HCEC 1CT (cell line): ENCODE measurements around the gene TBC1D22A.
A peak's percentile ranks its signal among the peaks of the same experiment; 100 is the strongest.
"Not testable (repeated sequence)": the region's sequence is repeated elsewhere in the genome, so short reads cannot be mapped to it uniquely, and the experiment has no call there.

Experiments
- DNase-seq: peaks from one replicate; pipeline ENCODE4 v3.0.0-alpha.2; 2017

TBC1D22A gene

DNA sequence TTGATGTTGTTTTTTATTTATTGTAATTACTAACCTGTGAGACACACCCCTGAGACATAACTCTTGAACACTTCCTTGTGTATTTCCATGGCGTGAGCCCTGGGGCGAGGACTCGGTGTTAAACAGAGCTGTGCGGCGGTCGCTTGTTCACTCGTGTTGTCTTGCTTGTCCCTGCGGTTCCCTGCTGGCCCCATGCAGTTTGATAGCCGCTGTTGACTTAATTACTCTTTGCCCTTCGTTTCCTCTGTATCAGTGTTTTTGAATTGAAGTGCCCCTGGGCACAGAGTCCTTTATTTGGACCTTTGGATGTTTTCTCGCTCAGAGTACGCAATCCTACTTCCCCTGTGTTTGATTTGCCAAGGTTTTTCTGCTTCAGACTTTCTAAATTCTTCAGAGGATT lies 52.7 kb downstream of the TBC1D22A start:
- no peak for DNase-seq

DNA sequence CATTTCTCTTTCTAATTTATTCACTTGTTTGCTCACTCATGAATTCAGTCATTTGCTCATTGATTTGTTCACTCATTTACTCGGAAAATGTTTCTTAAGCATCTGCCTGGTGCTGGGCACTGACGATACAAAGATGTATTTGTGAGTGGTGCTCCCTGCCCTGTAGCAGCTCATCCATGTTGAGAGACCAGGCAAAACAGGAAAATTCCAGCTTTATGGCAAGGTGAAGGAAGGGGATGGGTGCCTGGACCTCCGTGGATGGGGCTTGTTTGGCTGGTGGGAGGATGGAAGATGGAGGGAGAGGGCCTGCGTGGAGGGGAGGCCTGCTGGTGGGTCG lies 53.1 kb downstream of the TBC1D22A start:
- no peak for DNase-seq

DNA sequence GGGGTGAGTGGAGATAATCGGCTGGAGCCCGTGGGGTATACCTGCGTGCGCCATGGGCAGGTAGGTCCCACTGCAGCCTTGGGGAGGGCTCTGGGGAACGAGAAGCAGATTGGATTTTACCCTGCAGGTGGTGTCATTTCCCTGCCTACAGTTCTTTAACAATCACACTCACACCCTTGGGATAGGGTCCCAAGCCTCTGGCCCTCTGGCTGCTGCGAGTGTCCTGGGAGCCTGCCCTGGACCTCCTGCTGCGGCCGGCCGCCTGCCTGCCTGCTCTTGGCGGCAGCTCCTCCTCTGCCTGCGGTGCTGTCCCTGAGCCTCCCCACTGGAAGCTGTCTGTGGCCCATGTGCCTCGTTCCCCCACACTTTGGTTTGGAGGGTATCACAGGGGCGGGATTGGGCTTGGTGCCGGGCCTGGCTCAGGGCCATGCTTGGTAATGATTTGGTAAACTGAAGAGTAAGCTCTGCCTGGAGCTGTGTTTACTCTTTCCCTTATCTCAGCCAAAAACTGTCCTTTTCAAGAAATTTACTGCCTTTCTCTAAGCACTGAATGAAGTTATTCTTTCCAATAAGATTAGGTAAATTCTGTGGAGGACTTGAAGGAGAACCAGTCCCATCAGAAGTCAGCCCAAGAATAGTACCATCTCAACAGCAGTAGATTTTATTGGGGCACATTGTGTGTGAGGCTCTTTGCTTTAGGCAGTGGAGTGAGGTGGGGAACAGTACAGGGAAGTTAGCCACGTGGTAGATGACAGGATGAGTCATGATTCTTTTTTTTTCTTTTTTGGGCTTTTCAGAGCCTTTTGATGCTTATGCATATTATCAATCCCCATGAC lies 53.7 kb downstream of the TBC1D22A start:
- DNase-seq, result peak; percentile 61

DNA sequence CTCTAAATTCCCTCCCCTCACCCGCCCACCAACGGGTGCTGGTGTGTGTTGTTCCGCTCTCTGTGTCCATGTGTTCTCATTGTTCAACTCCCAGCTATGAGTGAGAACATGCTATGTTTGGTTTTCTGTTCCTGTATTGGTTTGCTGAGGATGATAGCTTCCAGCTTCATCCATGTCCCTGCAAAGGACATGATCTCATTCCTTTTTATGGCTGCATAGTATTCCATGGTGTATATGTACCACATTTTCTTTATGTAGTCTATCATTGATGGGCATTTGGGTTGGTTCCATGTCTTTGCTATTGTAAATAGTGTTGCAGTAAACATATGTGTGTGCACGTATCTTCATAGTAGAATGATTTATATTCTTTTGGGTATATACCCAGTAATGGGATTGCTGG lies 54.9 kb downstream of the TBC1D22A start:
- DNase-seq, result not testable (repeated sequence)

DNA sequence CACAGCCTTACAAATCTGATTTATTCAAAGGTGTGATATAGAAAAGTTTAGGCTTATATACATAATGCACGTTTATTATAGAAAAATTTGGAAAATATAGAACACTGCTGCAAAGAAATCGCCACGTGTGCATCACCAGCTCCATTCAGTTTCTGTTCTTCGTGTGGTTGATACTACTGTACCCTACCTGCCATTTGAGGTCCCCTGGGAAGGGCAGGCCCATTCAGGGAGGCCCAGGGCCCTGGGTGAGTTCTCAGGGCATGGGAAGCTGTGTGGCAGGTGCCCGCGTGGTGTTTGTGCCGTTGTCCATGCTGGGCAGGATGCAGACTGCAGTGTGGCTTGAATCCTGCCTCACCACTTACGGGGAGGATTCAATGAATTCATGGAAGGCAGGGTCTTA lies 60.8 kb downstream of the TBC1D22A start:
- no peak for DNase-seq

DNA sequence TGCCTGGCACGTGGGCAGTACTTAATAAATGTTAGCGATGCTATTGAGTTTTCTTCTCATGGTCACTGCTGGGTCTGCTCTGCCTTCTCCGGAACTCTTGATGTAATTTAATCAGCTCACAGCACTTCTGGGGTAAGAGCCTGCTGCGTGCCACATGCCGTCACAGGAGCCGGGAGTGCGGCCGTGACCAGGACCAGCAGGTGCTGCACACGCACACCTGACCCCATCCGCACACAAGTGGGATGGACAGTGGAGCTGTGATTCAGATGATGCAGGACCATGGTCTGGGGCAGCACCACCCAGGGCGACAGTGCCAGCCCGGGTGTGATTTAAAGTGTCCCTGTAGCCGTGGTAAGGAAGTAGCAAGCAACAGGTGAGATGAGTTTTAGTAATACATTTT lies 61.2 kb downstream of the TBC1D22A start:
- DNase-seq, result no peak

DNA sequence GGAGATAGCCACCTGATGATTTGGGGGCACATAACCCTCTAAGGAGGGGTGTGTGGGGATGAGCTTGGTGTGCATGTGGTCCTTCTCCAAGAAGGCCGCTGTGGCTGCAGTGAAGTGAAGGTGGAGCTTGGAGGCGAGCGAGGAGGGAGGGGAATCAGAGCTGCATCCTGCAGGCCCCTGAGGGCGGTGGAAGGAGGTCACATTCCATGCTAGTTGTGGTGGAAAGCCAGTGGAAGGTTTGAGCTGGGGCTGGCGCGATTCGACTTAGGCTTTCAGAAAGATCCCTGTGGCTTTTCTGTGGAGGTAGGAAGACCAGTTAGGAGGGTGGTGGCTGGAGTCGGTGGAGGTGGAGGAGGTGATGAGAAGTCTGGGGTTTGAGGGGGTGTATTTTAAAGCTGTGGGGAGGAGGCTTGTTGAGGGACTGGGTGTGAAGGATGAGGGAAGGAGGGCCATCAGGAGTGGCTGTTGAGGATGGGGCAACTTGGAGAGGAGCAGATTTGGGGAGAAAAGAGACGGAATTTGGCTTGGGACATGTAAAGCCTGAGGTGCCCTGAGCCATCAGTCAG lies 62.0 kb downstream of the TBC1D22A start:
- DNase-seq, result no peak

DNA sequence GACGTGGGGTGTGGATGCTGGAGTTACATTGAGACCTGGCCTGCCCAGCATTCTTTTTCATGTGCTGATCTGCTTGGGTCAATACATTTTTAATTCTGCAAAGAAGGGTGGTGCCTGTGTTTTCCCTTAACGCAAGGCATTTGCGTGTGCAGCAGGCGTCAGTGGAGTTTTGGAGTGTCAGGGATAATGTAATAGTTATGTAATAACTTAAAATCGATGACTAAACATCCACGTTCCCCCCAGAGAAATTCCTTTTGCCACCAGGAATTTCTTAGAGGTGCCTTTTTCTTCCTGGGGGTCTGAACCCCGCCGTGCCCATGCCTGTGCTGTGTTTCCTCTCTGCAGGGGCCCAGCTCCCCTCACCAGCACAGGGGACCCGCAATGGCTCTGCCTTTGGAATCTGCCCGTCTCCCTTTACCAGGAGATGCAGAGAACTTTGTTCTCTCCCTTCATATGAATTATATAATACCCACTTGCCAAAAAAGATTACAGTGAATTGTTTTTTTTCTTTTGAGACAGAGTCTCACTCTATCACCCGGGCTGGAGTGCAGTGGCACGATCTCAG lies 62.6 kb downstream of the TBC1D22A start:
- DNase-seq, result no peak

DNA sequence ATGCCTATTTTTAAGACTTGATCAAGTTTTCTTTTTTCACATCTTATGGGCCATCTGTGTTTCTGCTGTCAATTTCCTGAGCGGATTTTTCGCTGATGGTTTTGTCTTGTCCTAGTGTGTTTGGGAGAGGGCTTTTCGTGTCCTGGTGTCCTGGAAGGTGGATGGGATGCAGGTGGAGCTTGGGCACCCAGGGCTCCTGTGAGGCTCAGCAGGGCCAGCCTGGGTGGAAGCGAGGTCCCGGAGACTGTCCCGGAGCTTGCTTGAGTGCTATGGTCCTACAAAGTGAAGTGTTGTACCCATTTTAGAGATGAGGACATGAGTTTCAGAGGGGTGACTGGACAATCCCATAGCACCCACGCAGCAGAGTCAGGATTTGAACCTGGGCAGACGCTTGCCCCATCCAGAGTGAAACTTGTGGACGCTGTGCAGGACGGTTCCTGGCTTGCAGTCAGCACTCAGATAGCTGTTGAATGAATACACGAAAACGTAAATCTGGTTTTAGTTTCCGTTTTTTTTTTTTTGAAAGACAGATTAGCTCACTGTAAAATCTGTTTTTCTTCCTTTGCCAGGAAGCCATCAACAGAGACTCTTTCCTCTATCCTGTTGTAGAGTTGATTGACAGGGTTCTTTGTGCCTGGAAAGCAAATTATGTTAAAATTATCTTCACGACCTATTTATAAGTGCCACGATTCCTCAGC lies 64.1 kb downstream of the TBC1D22A start:
- no peak for DNase-seq

DNA sequence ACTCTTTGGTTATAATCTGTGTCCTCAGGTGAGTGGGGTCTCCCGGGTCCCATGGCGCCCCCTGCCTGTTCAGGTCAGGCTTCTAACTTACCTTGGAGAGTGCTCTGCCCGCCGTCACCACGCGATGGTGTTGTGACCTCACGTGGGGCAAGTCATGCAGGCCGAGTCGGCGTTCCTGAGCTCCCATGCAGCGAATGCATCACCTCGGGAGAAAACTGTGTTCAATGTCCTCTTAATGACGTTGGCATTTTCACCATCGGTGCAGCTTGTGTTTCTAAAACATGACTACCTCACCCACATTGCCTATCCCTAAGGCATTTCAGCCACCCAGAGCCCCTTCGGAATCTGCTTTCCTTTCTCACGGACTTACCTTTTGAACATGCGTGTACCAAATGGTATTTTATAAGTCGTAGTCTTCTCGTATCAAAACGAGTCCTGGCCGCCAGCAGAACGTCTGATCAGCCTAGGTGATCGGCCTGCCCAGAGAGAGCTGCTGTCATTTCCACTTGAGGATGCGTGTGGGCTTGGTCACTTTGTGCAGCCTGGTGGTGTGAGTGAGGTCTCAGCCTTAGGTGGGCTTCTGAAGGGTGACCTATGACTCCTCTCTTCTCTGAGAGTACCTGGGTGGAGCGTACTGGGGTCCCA lies 64.8 kb downstream of the TBC1D22A start:
- DNase-seq, result no peak

DNA sequence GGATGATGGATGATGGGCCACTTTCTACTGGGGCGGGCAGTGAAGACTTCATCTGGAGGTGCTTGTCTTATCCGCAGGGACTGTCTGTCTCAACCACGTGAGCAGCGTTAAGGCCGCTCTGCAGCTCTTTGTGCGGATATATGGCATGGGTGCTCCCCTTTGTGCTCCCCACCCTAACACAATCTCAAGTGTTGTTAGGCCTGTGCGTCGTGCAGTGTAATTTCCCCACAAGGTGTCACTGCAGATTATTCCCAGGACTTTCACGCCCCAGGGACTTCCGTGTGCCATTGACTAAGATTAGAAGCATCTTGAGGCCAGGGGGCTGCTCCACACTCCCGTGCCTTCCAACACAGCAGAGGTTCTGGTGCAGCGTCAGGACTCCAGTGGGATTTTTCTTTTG lies 65.3 kb downstream of the TBC1D22A start:
- no peak for DNase-seq

DNA sequence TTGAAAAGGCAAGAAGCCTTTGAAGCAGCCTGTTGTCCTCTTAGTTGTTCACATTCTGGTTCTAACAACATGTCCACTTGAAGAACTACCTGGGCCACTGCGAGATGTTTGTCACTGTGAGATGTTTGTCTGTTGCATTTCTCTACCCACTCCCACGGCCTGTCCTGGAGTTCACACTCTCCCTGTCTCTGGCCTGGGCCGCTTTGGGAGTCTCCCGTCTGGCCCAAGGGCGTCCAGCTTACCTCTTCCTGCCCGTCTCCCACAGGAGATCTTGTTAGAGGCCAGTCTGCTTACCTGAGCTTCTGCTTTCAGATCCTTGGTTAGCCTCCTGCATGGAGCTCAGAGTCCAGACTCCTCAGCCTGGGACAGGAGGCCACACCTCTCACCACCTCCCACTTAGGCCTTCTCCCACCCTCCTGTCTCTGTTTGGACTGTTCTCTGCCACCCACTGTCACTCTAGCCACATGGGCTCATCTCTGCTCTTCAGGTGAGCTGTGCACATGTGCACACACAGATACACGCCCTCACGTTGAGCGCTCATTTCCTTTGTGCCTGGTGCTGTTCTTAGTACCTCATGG lies 66.0 kb downstream of the TBC1D22A start:
- DNase-seq, result no peak

DNA sequence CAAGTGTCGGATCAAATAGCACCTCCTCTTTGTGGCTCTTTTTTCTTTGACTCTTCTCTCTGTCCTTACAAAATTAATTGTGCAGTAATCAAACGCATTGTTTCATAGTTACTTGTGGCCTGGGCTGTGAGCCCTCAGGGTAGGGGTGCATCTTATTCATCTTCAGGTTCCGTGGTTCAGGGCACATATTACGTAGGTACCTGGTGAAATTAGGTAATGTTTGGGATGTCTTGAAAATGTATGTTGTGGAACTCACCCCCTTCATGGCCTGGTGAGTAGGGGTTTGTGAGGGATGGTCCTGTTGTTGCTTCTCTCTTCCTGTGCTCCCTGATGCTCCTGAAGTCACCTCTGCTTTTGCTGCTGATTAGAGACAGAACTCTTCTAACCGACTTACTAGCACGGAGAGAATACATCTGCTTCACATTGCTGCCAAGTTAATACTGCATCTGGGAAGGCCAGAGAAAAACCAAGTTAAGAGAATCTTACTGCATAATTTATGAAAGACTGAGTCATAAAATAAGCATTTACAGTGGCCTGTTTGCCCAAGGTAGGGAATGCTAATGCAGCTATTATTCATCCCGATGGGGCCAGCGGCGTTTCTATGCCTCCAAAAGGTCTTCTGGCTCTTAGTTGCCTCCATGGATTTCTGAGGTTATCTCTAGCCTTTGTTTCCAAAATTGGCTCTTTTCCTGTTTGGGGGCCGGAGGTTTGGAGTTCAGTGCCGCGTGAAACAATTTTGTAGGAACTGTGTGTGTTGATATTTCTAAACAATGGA lies 66.9 kb downstream of the TBC1D22A start:
- DNase-seq, result peak; percentile 90

DNA sequence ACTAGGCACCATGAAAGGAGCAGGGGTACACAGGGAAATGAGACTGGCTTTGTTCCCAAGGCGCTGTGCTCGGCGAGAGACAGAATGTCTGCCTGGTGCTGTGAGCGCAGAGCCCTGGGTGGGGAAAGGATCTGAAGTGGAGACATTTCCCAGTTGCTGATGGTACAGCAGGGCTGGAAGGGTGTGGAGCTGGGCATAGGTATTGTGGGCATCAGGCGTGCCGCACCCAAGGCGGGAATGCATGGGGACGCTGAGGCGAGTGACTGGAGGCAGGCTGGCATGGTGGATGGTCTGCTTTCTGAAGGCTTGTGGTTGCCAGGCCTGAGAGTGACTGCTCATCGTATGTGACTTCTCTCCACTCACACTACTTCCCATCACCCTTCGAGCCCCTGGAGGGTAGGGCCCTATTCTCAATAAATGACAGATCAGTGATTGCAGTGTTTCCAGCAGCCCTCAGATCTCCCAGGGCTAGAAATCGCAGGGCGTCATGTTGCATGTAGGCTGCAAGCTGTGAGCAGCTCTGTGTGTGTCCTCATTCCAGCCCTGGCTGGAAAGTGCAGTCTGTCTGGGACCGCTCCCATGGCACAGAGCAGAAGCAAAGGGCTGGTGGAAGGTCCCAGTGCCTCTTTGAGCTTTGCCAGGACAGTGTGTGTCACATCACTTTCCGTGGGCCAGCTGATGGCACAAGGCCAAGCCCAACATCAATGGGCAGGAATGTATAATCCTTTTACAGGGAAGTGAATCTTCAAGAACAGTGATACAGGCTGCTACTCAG lies 67.7 kb downstream of the TBC1D22A start:
- peak; percentile 22 for DNase-seq

DNA sequence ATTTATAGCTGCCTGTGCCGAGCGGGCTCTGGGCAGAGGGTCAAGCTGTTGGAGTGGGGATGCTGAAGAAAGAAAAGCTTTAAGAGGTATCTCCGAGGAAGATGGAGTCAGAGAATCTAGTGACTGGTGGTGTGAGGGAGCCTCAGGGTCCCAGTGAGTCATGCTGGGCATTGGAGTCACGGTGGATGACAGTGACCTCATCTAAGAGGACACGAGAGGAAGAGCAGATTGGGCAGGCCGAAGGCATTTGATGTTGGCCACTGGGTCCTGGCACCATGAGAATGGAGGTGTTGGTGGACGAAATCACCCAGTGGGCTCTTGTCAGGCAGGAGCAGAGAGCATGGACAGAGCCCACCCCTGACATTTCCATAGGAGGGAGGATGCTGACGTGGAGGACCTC lies 68.4 kb downstream of the TBC1D22A start:
- no peak for DNase-seq

DNA sequence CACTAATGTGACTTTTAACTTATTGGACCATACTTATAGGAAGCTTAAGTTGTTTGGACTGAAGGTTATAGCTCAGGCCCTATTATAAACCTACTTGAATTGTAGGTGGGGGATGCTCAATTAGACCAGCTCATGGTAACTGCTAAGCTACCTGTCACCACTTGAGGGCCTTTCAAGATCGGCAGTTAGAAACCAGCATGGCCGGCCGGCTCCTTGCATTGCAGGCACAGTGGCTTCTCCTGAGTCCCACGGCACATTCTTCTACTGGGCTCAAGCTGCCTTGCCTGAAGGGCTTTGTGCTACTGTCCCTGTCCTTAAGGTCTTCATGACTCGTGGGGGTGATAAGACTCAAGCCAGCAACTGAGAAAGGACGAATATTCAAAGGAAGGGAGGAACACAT lies 70.8 kb downstream of the TBC1D22A start:
- DNase-seq, result no peak

DNA sequence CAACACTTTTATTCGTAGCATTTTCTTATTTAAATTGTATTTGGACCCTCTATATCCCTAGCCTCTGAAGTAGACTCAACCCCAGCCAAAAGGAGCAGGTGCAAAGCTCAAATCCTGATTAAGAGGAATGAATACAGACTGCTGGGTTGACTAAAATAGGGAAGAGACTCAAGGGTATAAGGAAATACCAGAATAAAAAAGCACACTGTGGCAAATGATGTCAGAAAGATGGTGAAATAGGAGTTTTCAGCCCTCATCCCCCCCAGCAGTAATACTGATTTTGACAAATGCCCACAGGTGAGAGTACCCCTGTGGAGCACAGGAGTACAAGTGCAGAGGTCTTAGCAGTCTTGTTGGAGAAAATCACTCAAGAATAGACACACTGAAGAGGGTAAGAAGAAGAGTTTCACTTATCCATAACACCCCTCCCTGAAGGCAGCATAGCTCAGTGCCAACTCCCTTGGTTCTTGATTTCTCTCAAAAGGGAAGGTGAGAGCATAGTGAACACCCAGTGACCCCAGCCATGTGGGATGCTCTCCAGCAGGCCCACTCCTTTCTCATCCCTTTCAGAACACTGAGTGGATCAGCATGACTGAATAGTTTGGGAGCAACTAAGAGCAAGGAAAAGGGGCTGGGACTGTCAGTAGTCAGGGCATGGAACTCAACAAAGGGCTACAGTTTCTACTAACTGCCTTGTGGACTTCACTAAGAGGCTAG lies 71.7 kb downstream of the TBC1D22A start:
- DNase-seq, result no peak

DNA sequence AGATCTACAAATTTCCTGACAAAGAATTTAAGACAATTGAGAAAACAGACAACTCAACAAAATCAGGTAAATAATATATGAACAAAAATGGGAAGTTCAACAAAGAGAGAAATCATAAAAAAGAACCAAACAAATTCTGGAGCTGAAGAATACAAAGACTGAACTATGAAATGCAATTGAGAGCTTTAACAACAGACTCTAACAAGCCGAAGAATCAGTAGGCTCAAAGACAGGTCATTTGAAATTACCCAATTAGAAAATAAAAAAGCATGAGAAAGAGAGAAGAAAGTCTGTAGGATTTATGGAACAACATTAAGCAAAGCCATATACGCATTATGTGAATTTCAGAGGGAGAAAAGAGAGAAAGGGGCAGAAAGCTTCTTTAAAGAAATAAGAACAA lies 72.8 kb downstream of the TBC1D22A start:
- no peak for DNase-seq

DNA sequence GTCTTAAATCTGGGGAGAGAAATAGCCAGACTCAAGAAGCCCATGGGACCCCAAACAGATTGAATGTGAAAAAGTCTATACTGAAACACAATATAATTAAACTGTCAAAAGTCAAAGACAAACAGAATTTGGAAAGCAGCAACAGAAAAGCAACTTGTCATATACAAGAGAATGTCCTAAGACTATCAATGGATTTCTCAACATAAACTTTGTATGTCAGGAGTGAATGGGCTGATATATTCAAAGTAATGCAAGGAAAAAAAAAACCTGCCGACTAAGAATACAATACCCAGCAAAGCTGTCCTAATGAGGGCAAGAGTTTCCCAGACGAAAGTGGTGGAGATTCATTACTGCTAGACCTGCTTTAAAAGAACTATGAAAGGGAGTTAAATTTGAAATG lies 73.2 kb downstream of the TBC1D22A start:
- DNase-seq, result no peak

DNA sequence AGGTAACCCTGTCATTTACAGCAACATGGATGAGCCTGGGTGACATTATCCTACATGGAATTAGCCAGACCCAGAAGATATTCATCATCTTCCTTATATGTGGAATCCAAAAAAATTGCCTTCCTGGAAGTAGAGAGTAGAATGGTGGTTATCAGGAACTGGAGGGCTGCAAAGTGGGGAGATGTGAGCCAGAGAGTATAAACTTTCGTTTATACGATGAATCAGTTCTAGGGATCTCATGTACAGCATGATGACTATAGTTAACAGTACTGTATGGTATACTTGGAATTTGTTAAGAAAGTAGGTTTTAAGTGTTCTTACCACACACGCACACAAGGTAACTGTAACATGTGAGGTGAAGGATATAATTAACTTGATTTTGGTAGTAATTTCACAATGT lies 79.1 kb downstream of the TBC1D22A start:
- no peak for DNase-seq

DNA sequence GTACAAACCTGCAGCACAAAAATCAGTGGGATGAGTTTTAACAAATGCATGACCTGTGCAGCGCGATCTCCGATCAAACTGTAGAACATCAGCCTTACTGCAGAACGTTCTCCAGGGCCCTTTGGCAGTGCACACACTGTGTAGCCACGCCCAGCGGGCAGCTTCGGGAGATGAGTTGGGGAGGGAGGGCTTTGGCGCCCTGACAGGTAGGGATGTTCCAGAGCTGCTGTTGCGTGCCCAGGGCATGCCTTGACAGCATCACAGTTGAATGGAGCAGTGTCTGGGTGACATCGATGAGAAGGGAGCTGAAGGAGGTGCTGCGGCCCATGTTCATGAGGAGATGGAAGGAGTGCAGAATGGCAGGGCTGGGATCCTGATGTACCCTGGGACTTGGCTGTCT lies 80.2 kb downstream of the TBC1D22A start:
- no peak for DNase-seq
